Islet of Langerhans (tissue), 1 donor: ENCODE results near the gene AGAP5.
A peak's percentile ranks its signal among the peaks of the same experiment; 100 is the strongest.
"Not testable (repeated sequence)": the region's sequence is repeated elsewhere in the genome, so short reads cannot be mapped to it uniquely, and the experiment has no call there.

Experiments
- FAIRE-seq: peaks from one replicate; lab custom pipeline; 2011; peaks lifted over from hg19 to GRCh38; lab: Jason Lieb, UNC

AGAP5 gene

GRCh38 chr10:73697675-73698159 lies at the start of gene AGAP5:
AGAP5 (minus strand) TSS chr10:73698109; CDS start chr10:73697755, 354 bp downstream.
- not testable (repeated sequence) for FAIRE-seq

DNA sequence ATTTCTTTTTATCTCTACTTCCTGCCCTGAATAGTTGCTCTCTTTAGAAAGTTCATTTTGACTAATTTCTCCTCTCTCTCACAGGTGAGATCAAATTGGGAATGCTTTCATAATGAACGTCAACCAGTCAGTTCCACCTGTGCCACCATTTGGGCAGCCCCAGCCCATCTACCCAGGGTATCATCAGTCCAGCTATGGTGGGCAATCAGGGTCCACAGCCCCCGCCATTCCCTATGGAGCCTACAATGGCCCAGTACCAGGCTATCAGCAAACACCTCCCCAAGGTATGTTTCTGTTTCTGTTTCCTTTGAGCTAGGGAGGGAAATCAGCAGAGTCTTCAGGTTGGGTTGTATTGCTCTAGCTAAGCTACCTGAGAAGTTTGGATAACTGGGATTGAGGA lies 48.8 kb upstream of the AGAP5 start:
- FAIRE-seq: no peak

- FAIRE-seq: no peak
These were observed 46.7 kb upstream of the AGAP5 start for GRCh38 chr10:73744664-73744975.

- FAIRE-seq: peak; percentile 87
These were observed 46.2 kb upstream of the AGAP5 start, which contains the start of gene SEC24C for GRCh38 chr10:73743905-73744663. SEC24C (plus strand) TSS chr10:73744372; CDS start chr10:73746833, 2,461 bp downstream.

GRCh38 chr10:73743327-73743904 lies 45.5 kb upstream of the AGAP5 start:
- peak; percentile 60 for FAIRE-seq

GRCh38 chr10:73742454-73742734 lies 44.5 kb upstream of the AGAP5 start:
- no peak for FAIRE-seq

DNA sequence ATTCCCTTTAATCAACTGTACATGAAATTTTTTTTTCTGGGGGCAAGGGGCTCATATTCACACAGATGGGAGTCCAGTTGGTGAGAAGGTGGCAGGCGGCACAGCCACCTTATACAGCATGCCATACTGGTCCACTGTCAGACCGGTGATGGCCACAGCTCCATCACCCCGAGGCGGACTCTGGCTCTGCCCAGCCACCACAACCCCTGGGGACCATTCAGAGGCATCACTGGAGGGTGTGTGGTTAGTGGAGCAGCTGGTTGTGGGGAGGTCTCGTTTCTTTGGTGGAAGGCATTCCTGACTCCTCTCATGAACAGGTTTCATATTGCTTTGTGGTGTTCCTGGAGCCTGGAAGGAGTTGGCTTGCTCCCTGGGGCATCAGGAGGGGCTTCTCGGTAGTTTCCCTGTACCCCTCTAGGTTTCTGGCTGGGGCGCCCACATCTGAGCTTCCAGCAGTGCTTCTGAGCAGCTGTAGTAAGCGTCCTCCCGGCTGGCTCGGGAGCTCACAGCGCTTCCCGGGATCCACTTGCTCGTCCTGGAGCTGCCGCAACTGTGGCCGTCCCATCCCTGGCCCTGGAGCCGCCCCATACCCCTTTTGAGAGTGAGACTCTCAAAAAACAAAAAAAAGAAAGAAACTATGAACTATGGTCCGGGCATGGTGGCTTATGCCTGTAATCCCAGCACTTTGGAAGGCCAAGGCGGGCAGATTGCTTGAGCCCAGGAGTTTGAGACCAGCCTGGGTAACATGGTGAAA lies 42.8 kb upstream of the AGAP5 start:
- FAIRE-seq: not testable (repeated sequence)

DNA sequence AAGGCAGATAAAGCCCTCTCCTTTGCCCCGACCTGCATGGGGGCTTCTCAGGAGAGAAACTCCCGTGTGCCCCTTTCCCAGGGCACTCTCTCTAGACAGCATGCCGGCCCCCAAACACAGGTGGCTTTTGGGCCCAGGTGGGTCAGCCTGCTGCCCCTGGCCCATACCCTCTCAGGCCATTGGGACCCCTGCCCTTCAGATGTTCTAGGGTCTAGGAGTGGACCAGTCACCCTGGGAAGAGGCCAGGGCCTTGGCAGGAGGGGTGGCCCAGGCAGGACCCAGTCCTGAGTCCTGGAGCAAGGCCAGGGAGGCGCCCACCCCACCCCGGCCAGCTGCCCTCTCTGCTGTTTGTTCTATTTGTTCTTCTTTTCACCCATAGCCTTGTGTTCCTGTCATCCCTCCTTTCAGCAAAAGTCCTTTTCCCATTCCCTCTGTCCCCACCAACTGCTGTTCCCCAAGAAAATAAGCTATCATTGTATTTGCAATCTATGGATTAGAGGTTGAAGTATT lies 36.9 kb upstream of the AGAP5 start:
- FAIRE-seq: no peak

- FAIRE-seq: no peak
These were observed 36.3 kb upstream of the AGAP5 start for GRCh38 chr10:73734028-73734720.

- FAIRE-seq: no peak
These were observed 35.2 kb upstream of the AGAP5 start for GRCh38 chr10:73732931-73733623.

DNA sequence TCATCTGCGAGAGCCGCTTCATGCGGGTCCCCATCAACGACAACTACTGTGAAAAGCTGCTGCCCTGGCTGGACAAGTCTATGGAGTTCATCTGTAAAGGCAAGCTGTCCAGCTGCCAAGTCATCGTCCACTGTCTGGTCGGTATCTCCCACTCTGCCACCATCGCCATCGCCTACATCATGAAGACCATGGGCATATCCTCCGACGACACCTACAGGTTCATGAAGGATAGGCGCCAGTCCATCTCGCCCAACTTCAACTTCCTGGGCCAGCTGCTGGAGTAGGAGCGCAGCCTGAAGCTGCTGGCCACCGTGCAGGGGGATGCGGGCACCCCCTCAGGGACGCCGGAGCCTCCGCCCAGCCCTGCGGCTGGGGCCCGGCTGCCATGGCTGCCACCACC lies 34.5 kb upstream of the AGAP5 start:
- FAIRE-seq: no peak

DNA sequence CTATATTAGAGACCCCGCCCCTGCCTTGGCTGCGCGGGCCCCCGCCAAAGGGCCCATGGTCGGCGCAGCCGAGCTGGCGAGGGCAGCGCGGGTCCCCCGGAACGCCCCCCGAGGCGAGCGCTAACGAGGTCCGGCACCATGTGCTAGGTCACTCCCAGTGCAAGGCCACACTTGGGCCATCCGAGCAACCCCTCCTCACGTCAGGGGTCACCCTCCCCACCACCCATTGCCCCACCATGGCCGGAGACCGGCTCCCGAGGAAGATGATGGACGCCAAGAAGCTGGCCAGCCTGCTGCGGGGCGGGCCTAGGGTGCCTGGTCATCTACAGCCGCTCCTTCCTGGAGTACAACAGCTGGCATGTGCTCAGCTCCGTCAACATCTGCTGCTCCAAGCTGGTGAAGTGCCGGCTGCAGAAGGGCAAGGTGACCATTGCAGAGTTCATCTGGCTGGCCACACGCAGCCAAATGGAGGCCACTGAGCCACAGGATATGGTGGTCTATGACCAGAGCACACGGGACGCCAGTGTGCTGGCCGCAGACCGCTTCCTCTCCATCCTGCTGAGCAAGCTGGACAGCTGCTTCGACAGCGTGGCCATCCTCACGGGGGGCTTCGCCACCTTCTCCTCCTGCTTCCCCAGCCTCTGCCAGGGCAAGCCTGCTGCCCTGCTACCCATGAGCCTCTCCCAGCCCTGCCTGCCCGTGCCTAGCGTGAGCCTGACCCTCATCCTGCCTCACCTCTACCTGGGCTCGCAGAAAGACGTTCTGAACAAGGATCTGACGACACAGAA lies 33.9 kb upstream of the AGAP5 start:
- FAIRE-seq: no peak

- FAIRE-seq: no peak
These were observed 32.4 kb upstream of the AGAP5 start for GRCh38 chr10:73730153-73730906.

- FAIRE-seq: not testable (repeated sequence)
These were observed 31.9 kb upstream of the AGAP5 start for GRCh38 chr10:73729781-73730152.

- FAIRE-seq: no peak
These were observed 25.6 kb upstream of the AGAP5 start for GRCh38 chr10:73723516-73723915.

- FAIRE-seq: not testable (repeated sequence)
These were observed 22.7 kb upstream of the AGAP5 start for GRCh38 chr10:73720561-73720960.

- FAIRE-seq: no peak
These were observed 19.6 kb upstream of the AGAP5 start for GRCh38 chr10:73717556-73717955.

DNA sequence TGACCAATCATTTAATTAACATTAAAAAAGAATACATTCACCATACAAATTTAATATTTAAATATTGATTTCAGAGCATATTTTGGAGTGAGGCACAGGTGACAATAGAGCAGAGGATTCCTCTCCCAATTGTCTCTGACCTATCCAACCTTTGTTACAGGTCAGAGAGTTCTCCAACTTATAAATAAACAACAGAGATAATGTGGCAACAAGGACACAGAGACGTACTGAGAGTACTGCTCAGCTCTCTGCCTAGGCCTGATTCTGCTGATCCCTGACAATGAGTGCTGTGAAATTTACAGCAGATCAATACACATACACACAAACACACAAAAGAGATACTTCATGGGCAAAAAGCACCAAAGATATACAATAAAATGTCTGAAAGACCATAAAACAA lies 18.3 kb upstream of the AGAP5 start:
- no peak for FAIRE-seq

- not testable (repeated sequence) for FAIRE-seq
These were observed 17.6 kb upstream of the AGAP5 start for GRCh38 chr10:73715179-73716156.
